GM12878 (cell line): ENCODE measurements around the gene PCSK9.

Source experiments
- ASH2L ChIP-seq: fragments of 300-600, 200-600 bp; sonication (generic); IDR thresholded peaks from 2 replicates; pipeline ENCODE4 v1.6.1; 2017; ENCODE audit warnings: low read depth, mild to moderate bottlenecking, borderline replicate concordance
- CREB1 ChIP-seq: IDR thresholded peaks from 2 replicates; pipeline ENCODE4 v1.6.1; 2012; ENCODE audit warnings: low read depth, mild to moderate bottlenecking, inconsistent platforms
- NFYB ChIP-seq: IDR thresholded peaks from 2 replicates; pipeline ENCODE4 v1.6.1; 2011; ENCODE audit warnings: low read depth, mild to moderate bottlenecking, low read length, improper control_type of control experiment, moderate library complexity; ENCODE audit not compliant: insufficient read depth
- POLR2A ChIP-seq: IDR thresholded peaks from 2 replicates; pipeline ENCODE4 v1.6.1; 2011; ENCODE audit warnings: low read depth, mild to moderate bottlenecking, low read length
- RAD21 ChIP-seq: IDR thresholded peaks from 2 replicates; pipeline ENCODE4 v1.6.1; 2011; ENCODE audit warnings: mild to moderate bottlenecking, low read depth, low read length, moderate library complexity; ENCODE audit not compliant: insufficient read depth
- RFX5 ChIP-seq: IDR thresholded peaks from 2 replicates; pipeline ENCODE4 v1.6.1; 2011; ENCODE audit warnings: low read depth, low read length, improper control_type of control experiment
- TARDBP ChIP-seq: IDR thresholded peaks from 2 replicates; pipeline ENCODE4 v1.6.1; 2016; ENCODE audit warnings: borderline replicate concordance
- YY1 ChIP-seq: IDR thresholded peaks from 2 replicates; pipeline ENCODE4 v1.6.1; 2011; ENCODE audit warnings: low read depth, mild to moderate bottlenecking, low read length
- TF ChIP-seq, protein P1 (sequence below), 3 experiments: IDR thresholded peaks in 2 of 3; conservative IDR thresholded peaks in 1 of 3; 2 replicates each; pipeline ENCODE4 v1.5.1; 2011; ENCODE audit warnings: low read depth in 3 of 3, low read length in 3 of 3, mild to moderate bottlenecking in 3 of 3, control low read depth in 2 of 3, moderate library complexity in 2 of 3, inconsistent platforms in 1 of 3, mixed read lengths in 1 of 3; ENCODE audit not compliant: control insufficient read depth in 2 of 3, insufficient read depth in 1 of 3; ENCODE audit errors: extremely low read depth in 1 of 3

DNA sequence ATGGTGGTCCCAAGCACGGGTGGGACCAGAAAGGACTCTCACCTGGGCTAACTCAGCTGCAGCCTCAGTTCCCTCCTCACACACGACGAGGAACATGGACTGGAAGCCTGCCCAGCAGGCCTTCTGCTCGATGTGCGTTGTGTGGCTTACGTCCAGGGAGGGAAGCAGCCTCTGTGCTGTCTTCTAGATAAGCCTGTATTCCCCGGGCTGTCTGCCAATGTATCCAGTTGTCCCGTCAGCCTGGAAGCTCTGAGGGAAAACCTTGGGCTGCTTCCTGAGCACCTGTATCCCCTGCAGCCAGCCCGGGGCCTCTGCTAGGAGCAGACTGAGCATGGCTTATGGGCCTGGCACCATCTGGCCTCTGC, 10.5 kb downstream of the PCSK9 start:
- TF ChIP-seq, protein P1, sequence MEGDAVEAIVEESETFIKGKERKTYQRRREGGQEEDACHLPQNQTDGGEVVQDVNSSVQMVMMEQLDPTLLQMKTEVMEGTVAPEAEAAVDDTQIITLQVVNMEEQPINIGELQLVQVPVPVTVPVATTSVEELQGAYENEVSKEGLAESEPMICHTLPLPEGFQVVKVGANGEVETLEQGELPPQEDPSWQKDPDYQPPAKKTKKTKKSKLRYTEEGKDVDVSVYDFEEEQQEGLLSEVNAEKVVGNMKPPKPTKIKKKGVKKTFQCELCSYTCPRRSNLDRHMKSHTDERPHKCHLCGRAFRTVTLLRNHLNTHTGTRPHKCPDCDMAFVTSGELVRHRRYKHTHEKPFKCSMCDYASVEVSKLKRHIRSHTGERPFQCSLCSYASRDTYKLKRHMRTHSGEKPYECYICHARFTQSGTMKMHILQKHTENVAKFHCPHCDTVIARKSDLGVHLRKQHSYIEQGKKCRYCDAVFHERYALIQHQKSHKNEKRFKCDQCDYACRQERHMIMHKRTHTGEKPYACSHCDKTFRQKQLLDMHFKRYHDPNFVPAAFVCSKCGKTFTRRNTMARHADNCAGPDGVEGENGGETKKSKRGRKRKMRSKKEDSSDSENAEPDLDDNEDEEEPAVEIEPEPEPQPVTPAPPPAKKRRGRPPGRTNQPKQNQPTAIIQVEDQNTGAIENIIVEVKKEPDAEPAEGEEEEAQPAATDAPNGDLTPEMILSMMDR (IDR thresholded peaks at IDR 0.05 in 2 of 3, conservative IDR thresholded peaks at IDR 0.05 in 1 of 3; ENCODE audit: control insufficient read depth in 2 of 3, extremely low read depth in 1 of 3, insufficient read depth in 1 of 3, low read depth in 3 of 3, low read length in 3 of 3): no peak
- TF ChIP-seq CREB1: no peak
- TF ChIP-seq ASH2L: no peak
- no peak for TF ChIP-seq POLR2A
- no peak for TF ChIP-seq TARDBP
- TF ChIP-seq YY1: no peak
- TF ChIP-seq RFX5: no peak
- TF ChIP-seq RAD21: no peak
- no peak for TF ChIP-seq NFYB
